GM12801 (cell line): ENCODE data around the gene CLRN2.

Experiments used
- TF ChIP-seq, protein P1 (sequence below): IDR thresholded peaks from one replicate; pipeline ENCODE4 v1.5.1; 2011; ENCODE audit warnings: control low read depth; ENCODE audit not compliant: insufficient read length; ENCODE audit errors: extremely low read depth

Gene CLRN2, protein sequence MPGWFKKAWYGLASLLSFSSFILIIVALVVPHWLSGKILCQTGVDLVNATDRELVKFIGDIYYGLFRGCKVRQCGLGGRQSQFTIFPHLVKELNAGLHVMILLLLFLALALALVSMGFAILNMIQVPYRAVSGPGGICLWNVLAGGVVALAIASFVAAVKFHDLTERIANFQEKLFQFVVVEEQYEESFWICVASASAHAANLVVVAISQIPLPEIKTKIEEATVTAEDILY

DNA sequence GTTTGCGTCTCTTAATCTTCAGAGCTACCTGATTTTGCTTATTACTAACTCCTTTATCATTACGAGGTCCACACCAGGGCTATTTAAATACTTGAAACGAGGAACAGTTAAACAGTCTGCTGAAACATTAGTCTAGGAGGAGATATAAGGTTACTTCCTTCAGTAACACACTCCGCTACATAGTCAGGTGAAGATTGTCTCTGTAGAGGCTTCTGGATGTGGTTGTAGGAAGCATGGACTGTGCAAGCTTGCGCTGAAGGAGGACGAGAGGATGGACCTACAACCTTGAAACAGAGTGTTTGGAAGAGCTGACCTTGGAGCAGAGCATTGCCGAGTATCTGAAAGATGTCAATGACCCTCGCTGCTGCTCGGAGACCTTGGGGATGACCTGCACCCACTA is at the start of gene CLRN2:
CLRN2 (plus strand) TSS at position 301 of the 400 bp plus-strand sequence. CDS start 102 bp downstream, outside the sequence.
- TF ChIP-seq, protein P1, sequence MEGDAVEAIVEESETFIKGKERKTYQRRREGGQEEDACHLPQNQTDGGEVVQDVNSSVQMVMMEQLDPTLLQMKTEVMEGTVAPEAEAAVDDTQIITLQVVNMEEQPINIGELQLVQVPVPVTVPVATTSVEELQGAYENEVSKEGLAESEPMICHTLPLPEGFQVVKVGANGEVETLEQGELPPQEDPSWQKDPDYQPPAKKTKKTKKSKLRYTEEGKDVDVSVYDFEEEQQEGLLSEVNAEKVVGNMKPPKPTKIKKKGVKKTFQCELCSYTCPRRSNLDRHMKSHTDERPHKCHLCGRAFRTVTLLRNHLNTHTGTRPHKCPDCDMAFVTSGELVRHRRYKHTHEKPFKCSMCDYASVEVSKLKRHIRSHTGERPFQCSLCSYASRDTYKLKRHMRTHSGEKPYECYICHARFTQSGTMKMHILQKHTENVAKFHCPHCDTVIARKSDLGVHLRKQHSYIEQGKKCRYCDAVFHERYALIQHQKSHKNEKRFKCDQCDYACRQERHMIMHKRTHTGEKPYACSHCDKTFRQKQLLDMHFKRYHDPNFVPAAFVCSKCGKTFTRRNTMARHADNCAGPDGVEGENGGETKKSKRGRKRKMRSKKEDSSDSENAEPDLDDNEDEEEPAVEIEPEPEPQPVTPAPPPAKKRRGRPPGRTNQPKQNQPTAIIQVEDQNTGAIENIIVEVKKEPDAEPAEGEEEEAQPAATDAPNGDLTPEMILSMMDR, result no peak

DNA sequence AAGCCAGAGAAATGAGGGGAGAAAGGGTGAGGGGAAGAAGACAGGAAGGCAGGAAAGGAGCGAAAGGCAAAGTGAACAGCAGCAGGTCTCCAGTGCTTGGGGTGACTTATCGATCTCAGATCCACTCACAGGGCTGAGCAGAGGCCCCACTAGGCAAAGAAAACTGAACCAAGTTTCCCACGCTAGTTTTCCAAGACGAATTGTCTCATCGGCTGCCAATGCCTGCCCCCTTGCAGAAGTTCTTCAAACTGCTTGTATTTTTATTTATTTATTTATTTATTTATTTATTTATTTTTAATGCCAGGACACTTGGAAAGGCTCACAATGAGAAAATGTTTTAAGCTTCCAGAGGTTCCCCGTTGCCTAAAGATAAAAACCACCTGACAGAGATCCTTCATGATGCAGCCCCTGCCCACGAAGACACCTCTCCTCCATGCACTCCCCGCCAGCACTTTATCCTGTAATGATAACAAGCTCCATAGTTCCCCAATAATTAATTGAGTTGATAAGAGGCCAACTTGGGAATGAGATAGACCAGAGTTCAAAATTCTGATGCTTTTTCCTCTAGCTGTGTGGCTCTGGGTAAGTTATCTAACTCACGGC is 46.2 kb upstream of the CLRN2 start:
- TF ChIP-seq, protein P1, result no peak

DNA sequence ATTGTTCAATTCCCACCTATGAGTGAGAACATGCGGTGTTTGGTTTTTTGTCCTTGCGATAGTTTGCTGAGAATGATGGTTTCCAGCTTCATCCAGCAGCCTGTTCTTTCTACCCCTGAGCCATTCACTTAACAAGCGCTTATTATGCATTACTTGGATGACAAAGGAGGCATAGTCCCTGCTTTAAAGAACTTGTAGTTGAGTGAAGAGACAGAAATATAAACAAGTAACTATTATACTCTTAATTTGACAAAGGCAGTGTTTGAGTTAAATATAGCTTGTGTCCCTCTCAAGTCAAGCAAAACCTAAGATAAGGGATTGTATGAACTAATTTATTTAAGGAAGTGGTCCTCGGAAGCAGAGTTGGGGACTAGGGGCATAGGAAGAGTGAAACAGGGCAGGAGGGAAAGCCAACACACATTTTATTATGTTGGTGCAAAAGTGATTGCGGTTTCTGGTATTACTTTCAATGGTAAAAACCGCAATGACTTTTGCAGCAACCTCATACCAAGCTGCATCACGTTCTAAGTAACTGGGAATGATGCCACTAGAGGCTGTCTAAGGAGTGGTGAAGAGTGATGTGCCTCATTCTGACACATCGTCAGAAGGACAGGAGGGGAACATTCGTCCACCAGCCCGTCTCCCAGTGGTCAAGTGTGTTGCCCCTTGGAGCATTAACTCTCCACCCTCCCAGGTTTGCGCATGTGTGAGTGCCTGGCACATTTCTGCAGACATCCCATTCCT is 44.9 kb upstream of the CLRN2 start:
- TF ChIP-seq, protein P1, result no peak

DNA sequence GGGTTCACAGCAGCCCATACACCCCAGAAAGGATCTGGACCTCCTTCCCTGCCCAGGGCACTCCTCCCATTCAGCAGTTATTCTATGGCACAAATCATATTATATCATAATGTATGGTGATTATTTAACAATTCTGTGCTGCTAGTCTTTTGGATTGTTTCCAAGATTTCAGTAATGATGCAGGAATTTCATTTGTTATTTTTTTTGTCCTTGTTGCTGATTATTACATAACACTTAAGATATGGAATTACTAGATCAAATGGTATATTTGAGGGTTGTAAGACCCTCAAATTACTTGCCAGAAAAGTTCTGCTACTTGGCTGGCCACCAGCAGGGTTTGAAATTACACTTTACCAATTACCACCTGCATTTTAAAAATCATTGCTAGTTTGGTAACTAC is 39.5 kb upstream of the CLRN2 start:
- TF ChIP-seq, protein P1, result no peak

DNA sequence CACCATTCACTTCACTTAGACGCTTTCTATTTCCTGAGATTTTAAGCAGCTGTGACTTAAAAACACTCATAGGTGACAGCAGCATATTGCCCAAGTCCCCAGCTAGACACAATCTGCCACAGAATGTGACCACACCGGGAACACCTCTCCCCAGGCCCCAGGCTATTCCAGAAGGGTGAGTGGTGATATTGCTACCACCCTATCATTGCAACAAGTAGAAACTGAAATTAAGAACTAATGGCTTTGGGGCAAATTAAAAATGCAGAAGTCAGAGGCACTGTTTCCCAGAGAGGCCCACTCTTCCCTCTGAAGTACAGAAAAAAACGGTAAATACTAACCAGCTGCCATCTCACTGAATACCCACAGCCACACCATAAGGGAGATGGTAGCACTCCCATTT is 38.1 kb upstream of the CLRN2 start:
- TF ChIP-seq, protein P1, result no peak

DNA sequence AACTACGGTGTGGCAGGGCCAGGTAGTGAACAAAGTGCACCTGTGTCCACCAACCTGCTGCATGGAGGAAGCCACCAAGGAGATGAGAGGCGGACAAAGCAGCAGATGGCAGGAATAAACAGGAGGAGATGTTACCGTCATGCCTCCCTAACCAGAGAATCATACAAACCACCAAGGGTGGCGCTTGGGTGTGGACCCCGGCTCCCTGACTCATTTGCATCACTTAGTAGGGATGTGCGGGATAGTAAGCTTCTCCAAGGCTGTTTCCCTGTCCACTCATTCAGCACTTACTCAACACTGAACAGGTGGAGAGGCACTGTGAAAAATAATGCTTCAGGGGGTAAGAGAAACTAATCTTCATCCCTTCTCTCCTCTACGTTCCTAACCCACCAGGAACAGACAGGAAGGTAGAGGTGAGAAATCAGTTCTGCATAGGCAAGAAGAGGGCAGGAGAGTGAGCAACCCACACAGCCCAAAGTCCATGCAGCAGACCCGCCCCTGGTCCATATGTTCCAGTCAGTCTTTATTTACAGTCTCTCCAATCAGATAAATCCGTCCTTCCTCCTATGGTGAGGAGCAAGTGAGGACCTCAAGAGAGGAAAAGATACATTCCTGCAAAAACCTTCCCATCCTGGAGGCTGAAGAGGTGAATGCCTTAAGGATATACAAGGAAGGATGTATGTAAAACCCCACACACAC is 37.0 kb upstream of the CLRN2 start:
- TF ChIP-seq, protein P1, result no peak
